ENCODE results near the gene SH3BP5L. TPM values are rescaled to one million over a fixed set of nuclear protein-coding genes. Genes with fewer than 3 reads are reported as not detected.

Gene SH3BP5L
- total and polyA plus RNA-seq, 7 donors = 13.7 to 23.5 (median 16.6) TPM

- DNase-seq = no peak
- TF ChIP-seq EP300 (IDR thresholded peaks at IDR 0.05) = no peak
- TF ChIP-seq CTCF (IDR thresholded peaks at IDR 0.05) = no peak
- no peak for TF ChIP-seq POLR2AphosphoS5 (IDR thresholded peaks at IDR 0.05)
- no peak for TF ChIP-seq POLR2A (IDR thresholded peaks at IDR 0.05)
- Histone ChIP-seq H3K4me1 (no peaks in the 10 kb centered on the region), H3K36me3 (peaks cover 37 to 80% (median 54%) of the 10 kb centered on the region in 4 donors), H3K27ac (no peak overlapping the region), H3K9me3 (no peaks in the 10 kb centered on the region), H3K4me3 (no peak overlapping the region), H3K27me3 (no peaks in the 10 kb centered on the region)
- WGBS, 2 donors = 85 to 88% methylated on average over 3 of the region's 3 CpGs
- intact Hi-C loops (cut with DNase I) = no loop called here
These were observed 23.9 kb upstream of the SH3BP5L start for GRCh38 chr1:248849637-248850036.

- peak; percentile 58 for DNase-seq
- peaks cover 37 to 81% (median 56%) of the 10 kb centered on the region in 4 donors for H3K36me3 ChIP-seq
These were observed 23.4 kb upstream of the SH3BP5L start for GRCh38 chr1:248849152-248849551.

DNA sequence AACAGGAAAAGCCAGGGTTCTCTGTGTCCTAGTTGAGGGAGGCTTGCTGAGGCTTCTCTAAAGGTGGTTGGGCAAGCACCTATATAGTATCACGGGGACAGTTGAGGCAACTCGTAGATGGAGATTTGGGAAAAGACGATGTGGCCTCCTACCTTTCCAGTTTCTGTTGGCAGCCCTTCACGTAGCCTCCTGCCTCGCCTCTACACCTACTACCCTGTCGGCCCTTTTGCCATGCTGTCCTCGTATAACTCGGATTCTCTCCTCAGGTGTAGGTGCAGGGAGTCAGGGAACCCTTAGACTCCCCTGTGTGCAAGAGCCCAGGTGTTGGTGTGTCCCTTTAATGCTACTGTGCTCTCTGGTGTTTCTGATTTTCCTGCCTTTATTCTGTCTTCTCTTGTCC lies 22.9 kb upstream of the SH3BP5L start:
- Histone ChIP-seq H3K9me3 (no peaks in the 10 kb centered on the region), H3K27ac (no peak overlapping the region), H3K27me3 (no peaks in the 10 kb centered on the region), H3K4me3 (no peak overlapping the region), H3K36me3 (peaks cover 31 to 76% (median 54%) of the 10 kb centered on the region in 4 donors), H3K4me1 (no peaks in the 10 kb centered on the region)
- intact Hi-C loops (cut with DNase I) = no loop called here
- DNase-seq = no peak
- TF ChIP-seq POLR2A (IDR thresholded peaks at IDR 0.05) (no peak), EP300 (IDR thresholded peaks at IDR 0.05) (no peak), CTCF (IDR thresholded peaks at IDR 0.05) (no peak), POLR2AphosphoS5 (IDR thresholded peaks at IDR 0.05) (no peak)
- WGBS, 2 donors = 88 to 94% methylated on average over 8 of the region's 8 CpGs

More at GRCh38 chr1:248849152-248849551, 23.4 kb upstream of the SH3BP5L start:
- Histone ChIP-seq H3K4me1 (no peaks in the 10 kb centered on the region), H3K27ac (no peak overlapping the region), H3K9me3 (no peaks in the 10 kb centered on the region), H3K4me3 (no peak overlapping the region), H3K27me3 (no peaks in the 10 kb centered on the region)
- 90 to 94% methylated on average over 3 of the region's 3 CpGs for WGBS, 2 donors
- no peak for TF ChIP-seq CTCF (IDR thresholded peaks at IDR 0.05)
- TF ChIP-seq POLR2AphosphoS5 (IDR thresholded peaks at IDR 0.05) = no peak
- TF ChIP-seq EP300 (IDR thresholded peaks at IDR 0.05) = no peak
- TF ChIP-seq POLR2A (IDR thresholded peaks at IDR 0.05) = no peak
- intact Hi-C loops (cut with DNase I) = no loop called here

- peaks cover 30 to 73% (median 52%) of the 10 kb centered on the region in 4 donors for H3K36me3 ChIP-seq
- H3K27me3 ChIP-seq = no peaks in the 10 kb centered on the region
- no peak for DNase-seq
- no peak overlapping the region for H3K4me3 ChIP-seq
- 96 to 98% methylated on average over 72 of the region's 72 CpGs for WGBS, 2 donors
- H3K4me1 ChIP-seq = peaks cover 0 to 1% (median under 1%) of the 10 kb centered on the region in 4 donors
- H3K9me3 ChIP-seq = no peaks in the 10 kb centered on the region
- no peak for TF ChIP-seq POLR2AphosphoS5 (IDR thresholded peaks at IDR 0.05)
- intact Hi-C loops (cut with DNase I) = no loop called here
- H3K27ac ChIP-seq = no peak overlapping the region
These were observed 22.3 kb upstream of the SH3BP5L start for GRCh38 chr1:248847956-248848561.

- DNase-seq = no peak
- Histone ChIP-seq H3K9me3 (no peaks in the 10 kb centered on the region), H3K4me3 (no peak overlapping the region), H3K4me1 (peaks cover 0 to 8% (median 7%) of the 10 kb centered on the region in 4 donors), H3K36me3 (peaks cover 30 to 73% (median 52%) of the 10 kb centered on the region in 4 donors), H3K27ac (no peak overlapping the region), H3K27me3 (no peaks in the 10 kb centered on the region)
- WGBS, 2 donors = 96 to 98% methylated on average over 76 of the region's 76 CpGs
- intact Hi-C loops (cut with DNase I) = no loop called here
- no peak for TF ChIP-seq POLR2A (IDR thresholded peaks at IDR 0.05)
- TF ChIP-seq POLR2AphosphoS5 (IDR thresholded peaks at IDR 0.05) = no peak
- no peak for TF ChIP-seq CTCF (IDR thresholded peaks at IDR 0.05)
- TF ChIP-seq EP300 (IDR thresholded peaks at IDR 0.05) = no peak
These were observed 21.7 kb upstream of the SH3BP5L start for GRCh38 chr1:248847181-248847955.
